GM08714 (cell line): Measurements from ENCODE around the gene RIPOR1.

Source experiments
- H3K4me3 ChIP-seq: fragments of 200-500 bp; sonication (Bioruptor generic); 2 replicates; pipeline ENCODE4 v1.5.1; 2014; ENCODE audit warnings: mild to moderate bottlenecking, low read length, inconsistent platforms
- ZNF274 ChIP-seq: IDR thresholded peaks from 2 replicates; pipeline ENCODE4 v1.6.1; 2012; ENCODE audit warnings: mild to moderate bottlenecking, low read depth, low read length

RIPOR1 gene

DNA sequence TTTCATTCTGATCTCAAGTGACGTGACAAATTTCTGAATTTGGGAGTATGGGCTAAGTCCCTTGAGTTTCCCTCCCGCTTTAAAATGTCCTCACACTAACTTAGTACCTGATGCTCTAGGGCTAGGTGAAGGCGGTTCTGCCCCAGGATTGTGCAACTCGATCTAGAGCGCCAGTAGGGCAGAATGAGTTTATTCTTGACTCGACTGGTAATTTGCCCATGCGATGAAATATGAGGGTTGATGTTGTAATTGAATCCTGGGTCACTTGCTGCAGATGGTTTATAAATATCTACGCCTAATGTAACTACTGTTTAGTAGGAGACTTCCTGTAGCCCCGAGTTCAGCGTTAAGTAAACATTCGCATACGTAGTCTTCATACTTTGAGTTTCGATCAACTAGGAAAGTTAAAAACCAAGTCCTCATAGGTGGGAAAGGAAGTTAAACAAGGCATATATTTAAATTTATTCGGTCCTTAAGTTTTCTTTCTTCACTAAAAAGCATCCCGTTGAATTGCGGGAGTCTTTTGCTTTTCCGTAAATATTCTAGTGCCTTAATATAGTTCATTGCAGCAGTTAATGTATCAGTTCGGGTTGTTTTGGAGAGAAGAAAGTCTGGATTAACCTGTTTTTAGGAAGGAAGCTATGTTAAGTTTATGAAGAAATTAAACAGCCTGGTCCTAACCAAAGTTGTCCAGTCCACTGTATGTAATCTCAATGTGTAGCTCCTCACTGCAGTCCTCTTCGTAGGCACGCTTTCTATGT lies 35.3 kb downstream of the RIPOR1 start:
- no peak for TF ChIP-seq ZNF274
- H3K4me3 ChIP-seq: peak overlapping the region; percentile 99

- no peak for TF ChIP-seq ZNF274
- H3K4me3 ChIP-seq: peak overlapping the region; percentile 49; the same call in 1 of the 2 replicates
These were observed 37.0 kb downstream of the RIPOR1 start for GRCh38 chr16:67565470-67566100.

GRCh38 chr16:67571464-67571863 lies 42.8 kb downstream of the RIPOR1 start:
- H3K4me3 ChIP-seq: no peak overlapping the region
- no peak for TF ChIP-seq ZNF274

- no peak for TF ChIP-seq ZNF274
- no peak overlapping the region for H3K4me3 ChIP-seq
These were observed 43.4 kb downstream of the RIPOR1 start for GRCh38 chr16:67571981-67572431.

- no peak overlapping the region for H3K4me3 ChIP-seq
- TF ChIP-seq ZNF274: no peak
These were observed 51.1 kb downstream of the RIPOR1 start for GRCh38 chr16:67579686-67580085.

- H3K4me3 ChIP-seq: no peak overlapping the region
- no peak for TF ChIP-seq ZNF274
These were observed 51.6 kb downstream of the RIPOR1 start for GRCh38 chr16:67580202-67580601.

DNA sequence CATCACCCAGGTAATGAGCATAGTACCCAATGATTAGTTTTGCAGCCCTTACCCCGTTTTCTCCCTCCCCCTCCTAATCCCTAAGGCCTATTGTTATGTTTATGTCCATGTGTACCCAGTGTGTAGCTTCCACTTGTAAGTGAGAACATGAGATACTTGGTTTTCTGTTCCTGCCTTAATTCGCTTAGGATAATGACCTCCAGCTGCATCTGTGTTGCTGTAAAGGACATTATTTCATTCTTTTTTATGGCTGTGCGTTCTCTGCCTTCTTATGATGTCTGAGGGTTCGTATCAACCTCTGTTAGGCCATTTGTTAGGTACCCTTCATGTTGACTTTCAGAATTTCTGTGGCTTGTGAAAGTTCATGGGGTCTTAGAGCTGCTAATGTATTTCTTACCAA lies 64.7 kb downstream of the RIPOR1 start:
- TF ChIP-seq ZNF274: no peak
- no peak overlapping the region for H3K4me3 ChIP-seq

- no peak for TF ChIP-seq ZNF274
- no peak overlapping the region for H3K4me3 ChIP-seq
These were observed 65.1 kb downstream of the RIPOR1 start for GRCh38 chr16:67593701-67594100.

DNA sequence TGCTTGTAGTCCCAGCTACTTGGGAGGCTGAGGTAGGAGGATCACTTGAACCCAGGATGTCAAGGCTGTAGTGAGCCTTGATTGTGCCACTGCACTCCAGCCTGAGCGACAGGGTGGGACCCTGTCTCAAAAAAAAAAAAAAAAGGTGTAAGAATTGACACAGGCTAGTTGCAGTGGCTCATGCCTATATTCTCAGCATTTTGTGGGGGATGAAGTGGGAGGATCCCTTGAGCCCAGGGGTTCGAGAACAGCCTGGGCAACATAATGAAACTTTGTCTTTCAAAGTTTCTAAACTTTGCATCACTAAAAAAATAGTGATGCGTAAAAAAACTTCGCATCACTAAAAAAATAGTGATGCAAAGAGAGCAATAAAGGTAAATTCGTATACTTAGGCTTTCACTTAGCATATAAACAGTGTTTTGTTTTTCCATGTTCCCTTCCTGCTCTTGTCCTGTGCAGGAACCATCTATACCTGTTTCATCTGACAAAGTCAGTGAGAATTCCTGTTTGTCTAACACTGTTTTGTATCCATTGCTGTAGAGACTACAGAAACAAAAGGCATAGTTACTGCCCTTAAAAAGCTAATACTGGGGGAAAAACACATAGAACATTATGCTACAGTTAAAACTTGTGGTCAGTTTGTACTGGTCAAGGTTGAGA lies 65.8 kb downstream of the RIPOR1 start:
- TF ChIP-seq ZNF274: no peak
- H3K4me3 ChIP-seq: no peak overlapping the region

- no peak for TF ChIP-seq ZNF274
- no peak overlapping the region for H3K4me3 ChIP-seq
These were observed 66.3 kb downstream of the RIPOR1 start for GRCh38 chr16:67594956-67595355.
